Measurements from ENCODE around the gene CCL24.

Gene CCL24

DNA sequence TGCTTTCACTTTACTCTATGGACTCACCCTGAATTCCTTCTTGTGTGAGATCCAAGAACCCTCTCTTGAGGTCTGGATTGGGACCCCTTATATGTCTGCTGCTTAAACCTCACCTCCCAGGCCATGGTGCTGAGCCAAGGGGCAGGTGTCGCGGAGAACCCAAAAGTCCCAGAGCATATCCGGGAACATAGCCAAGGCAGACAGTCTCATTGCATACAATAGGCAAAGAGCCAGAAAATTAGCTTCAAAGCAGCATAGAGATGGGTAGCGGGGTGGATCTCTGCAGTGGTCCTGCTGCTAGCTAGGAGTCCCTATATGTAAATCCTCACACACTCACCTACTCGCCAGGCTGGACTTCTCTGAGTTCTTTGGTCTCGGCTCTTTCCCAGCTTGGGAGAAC is 5.5 kb downstream of the CCL24 start:
- Histone ChIP-seq H3K4me3 (ENCODE audit: low read depth, low read length, poor library complexity, severe bottlenecking) (no peak overlapping the region), H3K9ac (ENCODE audit: low read length) (no peak overlapping the region), H3K4me2 (ENCODE audit: low read length) (no peak overlapping the region), H3F3A (ENCODE audit: insufficient read depth, low read length) (no peaks in the 10 kb centered on the region), H3K4me1 (ENCODE audit: insufficient read depth, low read length, severe bottlenecking) (no peaks in the 10 kb centered on the region), H3K27ac (ENCODE audit: low read depth, low read length, poor library complexity, severe bottlenecking) (no peak overlapping the region), H3K36me3 (ENCODE audit: insufficient read depth, low read length) (no peaks in the 10 kb centered on the region; the same call in 1 of the 2 replicates), H3K27me3 (ENCODE audit: insufficient read depth, low read length) (peaks cover 10% of the 10 kb centered on the region; the same call in 1 of the 2 replicates), H3K9me3 (ENCODE audit: low read length) (peaks cover 7% of the 10 kb centered on the region; the same call in 1 of the 2 replicates), H4K20me1 (ENCODE audit: insufficient read depth, low read length) (no peaks in the 10 kb centered on the region), H3K9me2 (ENCODE audit: low read depth, low read length) (no peaks in the 10 kb centered on the region), H3K79me2 (ENCODE audit: insufficient read depth, low read length) (no peaks in the 10 kb centered on the region), H2AFZ (ENCODE audit: low read length) (no peak overlapping the region)
- no peak for TF ChIP-seq EZH2 (IDR thresholded peaks at IDR 0.05; ENCODE audit: borderline replicate concordance, low read length)
- TF ChIP-seq, protein P1, sequence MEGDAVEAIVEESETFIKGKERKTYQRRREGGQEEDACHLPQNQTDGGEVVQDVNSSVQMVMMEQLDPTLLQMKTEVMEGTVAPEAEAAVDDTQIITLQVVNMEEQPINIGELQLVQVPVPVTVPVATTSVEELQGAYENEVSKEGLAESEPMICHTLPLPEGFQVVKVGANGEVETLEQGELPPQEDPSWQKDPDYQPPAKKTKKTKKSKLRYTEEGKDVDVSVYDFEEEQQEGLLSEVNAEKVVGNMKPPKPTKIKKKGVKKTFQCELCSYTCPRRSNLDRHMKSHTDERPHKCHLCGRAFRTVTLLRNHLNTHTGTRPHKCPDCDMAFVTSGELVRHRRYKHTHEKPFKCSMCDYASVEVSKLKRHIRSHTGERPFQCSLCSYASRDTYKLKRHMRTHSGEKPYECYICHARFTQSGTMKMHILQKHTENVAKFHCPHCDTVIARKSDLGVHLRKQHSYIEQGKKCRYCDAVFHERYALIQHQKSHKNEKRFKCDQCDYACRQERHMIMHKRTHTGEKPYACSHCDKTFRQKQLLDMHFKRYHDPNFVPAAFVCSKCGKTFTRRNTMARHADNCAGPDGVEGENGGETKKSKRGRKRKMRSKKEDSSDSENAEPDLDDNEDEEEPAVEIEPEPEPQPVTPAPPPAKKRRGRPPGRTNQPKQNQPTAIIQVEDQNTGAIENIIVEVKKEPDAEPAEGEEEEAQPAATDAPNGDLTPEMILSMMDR (IDR thresholded peaks at IDR 0.05; ENCODE audit: low read length): no peak

DNA sequence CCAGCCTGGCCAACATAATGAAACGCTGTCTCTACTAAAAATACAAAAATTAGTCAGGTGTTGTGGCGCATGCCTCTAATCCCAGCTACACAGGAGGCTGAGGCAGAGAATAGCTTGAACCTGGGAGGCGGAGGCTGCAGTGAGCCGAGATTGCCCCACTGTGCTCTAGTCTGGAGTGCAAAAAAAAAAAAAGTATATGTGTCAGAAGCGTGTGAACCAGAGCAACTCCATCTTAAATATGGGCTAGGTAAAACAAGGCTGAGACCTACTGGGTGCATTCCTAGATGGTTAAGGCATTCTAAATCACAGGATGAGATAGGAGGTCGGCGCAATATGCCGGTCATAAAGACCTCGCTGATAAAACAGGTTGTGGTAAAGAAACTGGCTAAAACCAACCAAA is 6.2 kb downstream of the CCL24 start:
- H3K4me2 ChIP-seq (ENCODE audit: low read length): no peak overlapping the region
- no peak overlapping the region for H3K9ac ChIP-seq (ENCODE audit: low read length)
- no peak overlapping the region for H3K4me3 ChIP-seq (ENCODE audit: low read depth, low read length, poor library complexity, severe bottlenecking)
- TF ChIP-seq, protein P1 (IDR thresholded peaks at IDR 0.05; ENCODE audit: low read length): no peak
- no peak for TF ChIP-seq EZH2 (IDR thresholded peaks at IDR 0.05; ENCODE audit: borderline replicate concordance, low read length)
- H3K27me3 ChIP-seq (ENCODE audit: insufficient read depth, low read length): peaks cover 10% of the 10 kb centered on the region; the same call in 1 of the 2 replicates
- no peaks in the 10 kb centered on the region for H3K9me2 ChIP-seq (ENCODE audit: low read depth, low read length)
- no peaks in the 10 kb centered on the region; the same call in 1 of the 2 replicates for H3K36me3 ChIP-seq (ENCODE audit: insufficient read depth, low read length)
- no peaks in the 10 kb centered on the region for H3K4me1 ChIP-seq (ENCODE audit: insufficient read depth, low read length, severe bottlenecking)
- no peaks in the 10 kb centered on the region for H3F3A ChIP-seq (ENCODE audit: insufficient read depth, low read length)
- H3K27ac ChIP-seq (ENCODE audit: low read depth, low read length, poor library complexity, severe bottlenecking): no peak overlapping the region
- no peaks in the 10 kb centered on the region for H3K79me2 ChIP-seq (ENCODE audit: insufficient read depth, low read length)
- no peak overlapping the region for H2AFZ ChIP-seq (ENCODE audit: low read length)
- H3K9me3 ChIP-seq (ENCODE audit: low read length): peaks cover 7% of the 10 kb centered on the region; the same call in 1 of the 2 replicates
- H4K20me1 ChIP-seq (ENCODE audit: insufficient read depth, low read length): no peaks in the 10 kb centered on the region

DNA sequence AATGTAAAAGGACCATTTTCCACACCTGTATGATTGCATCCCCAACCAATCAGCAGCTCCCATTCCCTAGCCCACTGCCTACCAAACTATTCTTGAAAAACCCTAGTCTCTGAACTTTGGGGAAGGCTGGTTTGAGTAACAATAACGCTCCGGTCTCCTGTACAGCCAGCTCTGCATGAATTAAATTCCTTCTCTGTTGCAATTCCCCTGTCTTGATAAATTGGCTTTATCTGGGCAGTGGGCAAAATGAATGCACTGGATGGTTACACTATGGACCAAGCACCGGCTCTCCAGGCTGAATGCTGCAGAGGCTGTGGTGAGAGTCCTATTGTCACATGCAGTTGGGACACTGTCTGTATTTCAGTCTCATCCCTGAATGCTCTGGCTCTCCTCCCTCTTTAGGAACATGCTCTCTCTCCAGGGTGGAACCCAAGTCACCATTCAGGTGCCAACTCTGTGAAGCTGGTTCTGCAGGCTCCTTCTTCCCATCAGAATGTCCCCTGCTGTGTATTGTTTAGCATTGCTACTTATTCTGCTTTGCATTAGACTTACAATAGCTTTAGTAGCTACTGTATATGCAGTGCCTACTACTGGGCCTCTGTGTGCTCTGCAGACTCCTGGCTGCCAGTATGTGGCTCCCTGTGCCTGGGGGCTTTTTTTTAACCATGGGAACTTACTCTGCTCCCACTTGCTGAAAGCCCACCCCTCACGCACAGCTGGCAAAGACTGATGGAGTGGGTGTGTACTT is 6.9 kb downstream of the CCL24 start:
- Histone ChIP-seq H4K20me1 (ENCODE audit: insufficient read depth, low read length) (no peaks in the 10 kb centered on the region), H3K4me3 (ENCODE audit: low read depth, low read length, poor library complexity, severe bottlenecking) (no peak overlapping the region), H3K4me1 (ENCODE audit: insufficient read depth, low read length, severe bottlenecking) (no peaks in the 10 kb centered on the region), H3K4me2 (ENCODE audit: low read length) (no peak overlapping the region), H2AFZ (ENCODE audit: low read length) (no peak overlapping the region), H3F3A (ENCODE audit: insufficient read depth, low read length) (no peaks in the 10 kb centered on the region), H3K79me2 (ENCODE audit: insufficient read depth, low read length) (no peaks in the 10 kb centered on the region), H3K9me2 (ENCODE audit: low read depth, low read length) (no peaks in the 10 kb centered on the region), H3K27ac (ENCODE audit: low read depth, low read length, poor library complexity, severe bottlenecking) (no peak overlapping the region), H3K27me3 (ENCODE audit: insufficient read depth, low read length) (peaks cover 10% of the 10 kb centered on the region; the same call in 1 of the 2 replicates), H3K36me3 (ENCODE audit: insufficient read depth, low read length) (no peaks in the 10 kb centered on the region; the same call in 1 of the 2 replicates), H3K9ac (ENCODE audit: low read length) (no peak overlapping the region), H3K9me3 (ENCODE audit: low read length) (peaks cover 7% of the 10 kb centered on the region; the same call in 1 of the 2 replicates)
- TF ChIP-seq EZH2 (IDR thresholded peaks at IDR 0.05; ENCODE audit: borderline replicate concordance, low read length): no peak
- TF ChIP-seq, protein P1 (IDR thresholded peaks at IDR 0.05; ENCODE audit: low read length): no peak
